AG04450 (cell line): Measurements from ENCODE around the gene DOHH. TPM values are rescaled to one million over a fixed set of nuclear protein-coding genes. Genes with fewer than 3 reads are reported as not detected.
"Not testable (repeated sequence)": the region's sequence is repeated elsewhere in the genome, so short reads cannot be mapped to it uniquely, and the experiment has no call there.

Experiments used
- CTCF ChIA-PET: fragments of 300-600, 350-600 bp; formaldehyde crosslinking; extraction: SDS; loops from one replicate; lab custom pipeline; 2022; ENCODE audit warnings: antibody characterized with exemption, inconsistent platforms; lab: Charles Lee
- POLR2A ChIA-PET: fragments of 350-600 bp; formaldehyde crosslinking; extraction: SDS; loops from one replicate; lab custom pipeline; 2021; ENCODE audit warnings: antibody characterized with exemption, inconsistent platforms; lab: Yijun Ruan, JAX
- DNase-seq: peaks from one replicate; pipeline ENCODE4 v3.0.0-alpha.2; 2011; ENCODE audit warnings: low read depth, low spot score
- H3K27ac ChIP-seq: one replicate; pipeline ENCODE4 v1.5.1; 2012; ENCODE audit warnings: low read depth, low read length, control low read depth
- H3K27me3 ChIP-seq: one replicate; pipeline ENCODE4 v1.6.0; 2012; ENCODE audit warnings: low read length; ENCODE audit not compliant: control insufficient read depth, insufficient read depth
- H3K4me3 ChIP-seq: 2 replicates; pipeline ENCODE4 v1.5.1; 2011; ENCODE audit warnings: mild to moderate bottlenecking, low read depth, low read length, control low read depth
- H3K9me3 ChIP-seq: 2 replicates; pipeline ENCODE4 v1.5.1; 2012; ENCODE audit warnings: low read length; ENCODE audit not compliant: control insufficient read depth, insufficient read depth
- CTCF ChIP-seq: IDR thresholded peaks from 2 replicates; pipeline ENCODE4 v1.5.1; 2011; ENCODE audit warnings: low read depth, low read length, control low read depth, inconsistent platforms
- polyA plus RNA-seq: library from polyadenylated mRNA; depleted of rRNA; stranded (reverse); fragments of >200 nt; gene quantifications from 2 replicates; pipeline ENCODE4 v1.2.3, GENCODE V29; 2011

Gene DOHH
- polyA plus RNA-seq, 1 experiment = 3.4 TPM

- CTCF ChIA-PET = no interaction called here
- TF ChIP-seq CTCF = no peak
- H3K9me3 ChIP-seq = no peaks in the 10 kb centered on the region
- H3K27ac ChIP-seq = no peak overlapping the region
- no peak for DNase-seq
- POLR2A ChIA-PET = no interaction called here
- H3K27me3 ChIP-seq = no peaks in the 10 kb centered on the region
- no peak overlapping the region for H3K4me3 ChIP-seq
These were observed 32.6 kb upstream of the DOHH start for GRCh38 chr19:3533033-3533432.

GRCh38 chr19:3532154-3532786 is 31.8 kb upstream of the DOHH start:
- H3K27ac ChIP-seq = no peak overlapping the region
- TF ChIP-seq CTCF = no peak
- no peaks in the 10 kb centered on the region; the same call in 1 of the 2 replicates for H3K9me3 ChIP-seq
- no peaks in the 10 kb centered on the region for H3K27me3 ChIP-seq
- ChIA-PET POLR2A (no interaction called here), CTCF (no interaction called here)
- no peak overlapping the region for H3K4me3 ChIP-seq
- no peak for DNase-seq

- POLR2A ChIA-PET = no interaction called here
- no peaks in the 10 kb centered on the region; the same call in 1 of the 2 replicates for H3K9me3 ChIP-seq
- no peak overlapping the region for H3K27ac ChIP-seq
- H3K27me3 ChIP-seq = no peaks in the 10 kb centered on the region
- CTCF ChIA-PET = no interaction called here
- no peak for TF ChIP-seq CTCF
- no peak for DNase-seq
- H3K4me3 ChIP-seq = no peak overlapping the region
These were observed 31.2 kb upstream of the DOHH start for GRCh38 chr19:3531716-3532115.

- POLR2A ChIA-PET = no interaction called here
- no peak for DNase-seq
- H3K27me3 ChIP-seq = no peaks in the 10 kb centered on the region
- no peaks in the 10 kb centered on the region; the same call in 1 of the 2 replicates for H3K9me3 ChIP-seq
- TF ChIP-seq CTCF = no peak
- CTCF ChIA-PET = no interaction called here
- H3K27ac ChIP-seq = no peak overlapping the region
- no peak overlapping the region for H3K4me3 ChIP-seq
These were observed 29.9 kb upstream of the DOHH start for GRCh38 chr19:3530389-3530788.

GRCh38 chr19:3529299-3529698 is 28.8 kb upstream of the DOHH start:
- H3K9me3 ChIP-seq, DNase-seq, H3K4me3 ChIP-seq, H3K27ac ChIP-seq, POLR2A ChIA-PET, CTCF ChIA-PET, H3K27me3 ChIP-seq: not testable (repeated sequence)
